ENCODE data around the gene BTBD3. TPM values are rescaled to one million over a fixed set of nuclear protein-coding genes. Genes with fewer than 3 reads are reported as not detected.

The BTBD3 gene
- total RNA-seq, 1 donor from 2014 or later = 134 TPM

- DNase-seq (ENCODE audit: low read depth, low spot score) = peak; percentile 62
- peak overlapping the region; percentile 96 for H3K4me3 Mint-ChIP-seq
- H3K36me3 Mint-ChIP-seq (ENCODE audit: low read depth) = peaks cover 14% of the 10 kb centered on the region
- H3K9me3 Mint-ChIP-seq = peaks cover 3% of the 10 kb centered on the region
- H3K27ac Mint-ChIP-seq (ENCODE audit: unreplicated experiment) = peak overlapping the region; percentile 95
- TF ChIP-seq CTCF (conservative IDR thresholded peaks at IDR 0.05) = no peak
- H3K4me1 Mint-ChIP-seq = peaks cover 55% of the 10 kb centered on the region
- no peaks in the 10 kb centered on the region for H3K27me3 Mint-ChIP-seq (ENCODE audit: low read depth)
Measured at GRCh38 chr20:11891776-11892545, 25.7 kb upstream of the BTBD3 start.

- Mint-ChIP-seq H3K27me3 (ENCODE audit: low read depth) (no peaks in the 10 kb centered on the region), H3K9me3 (peaks cover 3% of the 10 kb centered on the region), H3K36me3 (ENCODE audit: low read depth) (peaks cover 22% of the 10 kb centered on the region), H3K27ac (ENCODE audit: unreplicated experiment) (no peak overlapping the region), H3K4me1 (peaks cover 68% of the 10 kb centered on the region), H3K4me3 (peak overlapping the region; percentile 56)
- no peak for TF ChIP-seq CTCF (conservative IDR thresholded peaks at IDR 0.05)
- DNase-seq (ENCODE audit: low read depth, low spot score) = no peak
Measured at GRCh38 chr20:11894062-11894461, 23.6 kb upstream of the BTBD3 start.

- Mint-ChIP-seq H3K4me1 (peaks cover 68% of the 10 kb centered on the region), H3K36me3 (ENCODE audit: low read depth) (peaks cover 25% of the 10 kb centered on the region), H3K9me3 (peaks cover 3% of the 10 kb centered on the region), H3K4me3 (peak overlapping the region; percentile 60), H3K27me3 (ENCODE audit: low read depth) (no peaks in the 10 kb centered on the region), H3K27ac (ENCODE audit: unreplicated experiment) (peak overlapping the region; percentile 10)
- TF ChIP-seq CTCF (conservative IDR thresholded peaks at IDR 0.05) = no peak
- no peak for DNase-seq (ENCODE audit: low read depth, low spot score)
Measured at GRCh38 chr20:11895861-11896387, 21.8 kb upstream of the BTBD3 start.

DNA sequence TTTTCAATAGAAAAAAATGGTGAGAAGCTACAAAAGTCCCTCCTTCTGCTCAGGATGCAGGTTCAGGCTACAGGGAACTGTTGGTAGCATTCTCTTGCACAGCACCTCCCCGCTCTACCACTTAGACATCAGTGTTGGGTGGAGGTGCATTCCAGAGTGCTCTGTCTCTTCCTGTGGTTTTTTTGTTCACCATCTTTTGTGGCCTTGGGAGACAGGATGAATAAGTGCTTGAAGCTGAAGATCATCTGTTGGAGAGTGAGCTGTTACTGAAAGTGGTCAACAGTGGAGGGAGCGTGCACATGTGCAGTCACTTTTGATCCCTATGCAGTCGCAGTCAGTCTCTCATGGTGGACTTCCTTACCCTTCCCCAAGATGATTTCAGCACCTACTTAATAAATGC lies 16.6 kb upstream of the BTBD3 start:
- peaks cover 3% of the 10 kb centered on the region for H3K9me3 Mint-ChIP-seq
- H3K27ac Mint-ChIP-seq (ENCODE audit: unreplicated experiment) = no peak overlapping the region

GRCh38 chr20:11902285-11902697 lies 15.4 kb upstream of the BTBD3 start:
- Mint-ChIP-seq H3K27me3 (ENCODE audit: low read depth) (no peaks in the 10 kb centered on the region), H3K4me3 (no peak overlapping the region), H3K4me1 (peaks cover 71% of the 10 kb centered on the region), H3K27ac (ENCODE audit: unreplicated experiment) (no peak overlapping the region), H3K36me3 (ENCODE audit: low read depth) (peaks cover 21% of the 10 kb centered on the region), H3K9me3 (peaks cover 3% of the 10 kb centered on the region)
- DNase-seq (ENCODE audit: low read depth, low spot score) = no peak
- no peak for TF ChIP-seq CTCF (conservative IDR thresholded peaks at IDR 0.05)

More for the DNA sequence above, 16.6 kb upstream of the BTBD3 start:
- Mint-ChIP-seq H3K4me3 (no peak overlapping the region), H3K36me3 (ENCODE audit: low read depth) (peaks cover 22% of the 10 kb centered on the region), H3K4me1 (peaks cover 71% of the 10 kb centered on the region), H3K27me3 (ENCODE audit: low read depth) (no peaks in the 10 kb centered on the region)
- no peak for DNase-seq (ENCODE audit: low read depth, low spot score)
- no peak for TF ChIP-seq CTCF (conservative IDR thresholded peaks at IDR 0.05)
